Endothelial cell (in vitro differentiated cells): ENCODE results near the gene C19orf12. TPM values are rescaled to one million over a fixed set of nuclear protein-coding genes. Genes with fewer than 3 reads are reported as not detected.
"Not testable (repeated sequence)": the region's sequence is repeated elsewhere in the genome, so short reads cannot be mapped to it uniquely, and the experiment has no call there.

Source experiments
- DNase-seq: peaks from one replicate; pipeline ENCODE4 v3.0.0; 2021; ENCODE audit warnings: low spot score
- H3K27ac Mint-ChIP-seq: one replicate; pipeline ENCODE4 v1.8.0; 2021; ENCODE audit warnings: mixed read lengths, inconsistent platforms; ENCODE audit not compliant: unreplicated experiment
- H3K27me3 Mint-ChIP-seq: one replicate; pipeline ENCODE4 v1.8.0; 2021; ENCODE audit warnings: mild to moderate bottlenecking, moderate library complexity, mixed read lengths, inconsistent platforms; ENCODE audit not compliant: unreplicated experiment
- H3K36me3 Mint-ChIP-seq: one replicate; pipeline ENCODE4 v1.8.0; 2021; ENCODE audit warnings: mild to moderate bottlenecking, low read depth, mixed read lengths, inconsistent platforms; ENCODE audit not compliant: unreplicated experiment
- H3K4me1 Mint-ChIP-seq: one replicate; pipeline ENCODE4 v1.8.0; 2021; ENCODE audit warnings: mild to moderate bottlenecking, mixed read lengths, inconsistent platforms; ENCODE audit not compliant: unreplicated experiment
- H3K4me3 Mint-ChIP-seq: one replicate; pipeline ENCODE4 v1.8.0; 2021; ENCODE audit warnings: mild to moderate bottlenecking, mixed read lengths, inconsistent platforms; ENCODE audit not compliant: unreplicated experiment
- H3K9me3 Mint-ChIP-seq: one replicate; pipeline ENCODE4 v1.8.0; 2021; ENCODE audit warnings: mixed read lengths, inconsistent platforms; ENCODE audit not compliant: unreplicated experiment
- total RNA-seq: library from RNA; stranded (reverse); fragmentation: NEBNext Ultra II Directional; extraction: Animal tissue kit (Norgen Biotek cat#: 25700); gene quantifications from one replicate; pipeline ENCODE4 v1.2.1, GENCODE V29; 2021; ENCODE audit not compliant: unreplicated experiment
- TF ChIP-seq, protein P1 (sequence below): fragments of 200-600 bp; sonication (generic); IDR thresholded peaks from one replicate; pipeline ENCODE4 v1.5.0; 2021; ENCODE audit warnings: antibody characterized with exemption; ENCODE audit not compliant: unreplicated experiment

Gene C19orf12
- total RNA-seq, 1 donor from 2014 or later = 6.1 TPM

DNA sequence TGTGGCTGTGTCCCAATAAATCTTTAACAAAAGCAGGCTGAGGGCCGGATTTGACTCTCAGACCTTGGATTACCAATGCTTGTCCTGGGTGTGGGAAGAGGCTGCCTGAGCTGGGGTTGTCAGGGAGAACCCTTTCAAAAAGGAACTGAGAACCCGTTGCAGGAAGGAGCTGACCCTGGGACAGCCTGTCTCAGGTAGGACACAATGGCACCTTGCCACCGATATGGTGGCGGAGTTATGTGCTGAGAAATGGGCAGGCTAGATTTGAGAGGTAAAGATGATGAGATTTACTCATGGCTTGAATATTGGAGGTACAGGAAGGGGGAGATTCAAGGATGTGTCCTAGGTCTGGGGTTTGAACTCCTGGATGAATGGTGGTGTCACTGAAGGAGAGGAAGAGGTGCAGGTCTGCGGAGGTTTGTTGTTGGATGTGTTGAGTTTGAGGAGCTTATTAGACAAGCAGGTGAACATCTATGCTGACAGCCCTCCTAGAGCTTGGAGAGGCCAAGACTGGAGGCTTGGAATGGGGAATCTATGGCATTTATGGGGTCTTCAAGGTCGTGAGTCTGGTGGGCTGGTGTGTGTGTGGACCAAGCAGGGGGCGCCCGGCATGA is 42.6 kb downstream of the C19orf12 start:
- peaks cover 3% of the 10 kb centered on the region for H3K36me3 Mint-ChIP-seq
- TF ChIP-seq, protein P1, sequence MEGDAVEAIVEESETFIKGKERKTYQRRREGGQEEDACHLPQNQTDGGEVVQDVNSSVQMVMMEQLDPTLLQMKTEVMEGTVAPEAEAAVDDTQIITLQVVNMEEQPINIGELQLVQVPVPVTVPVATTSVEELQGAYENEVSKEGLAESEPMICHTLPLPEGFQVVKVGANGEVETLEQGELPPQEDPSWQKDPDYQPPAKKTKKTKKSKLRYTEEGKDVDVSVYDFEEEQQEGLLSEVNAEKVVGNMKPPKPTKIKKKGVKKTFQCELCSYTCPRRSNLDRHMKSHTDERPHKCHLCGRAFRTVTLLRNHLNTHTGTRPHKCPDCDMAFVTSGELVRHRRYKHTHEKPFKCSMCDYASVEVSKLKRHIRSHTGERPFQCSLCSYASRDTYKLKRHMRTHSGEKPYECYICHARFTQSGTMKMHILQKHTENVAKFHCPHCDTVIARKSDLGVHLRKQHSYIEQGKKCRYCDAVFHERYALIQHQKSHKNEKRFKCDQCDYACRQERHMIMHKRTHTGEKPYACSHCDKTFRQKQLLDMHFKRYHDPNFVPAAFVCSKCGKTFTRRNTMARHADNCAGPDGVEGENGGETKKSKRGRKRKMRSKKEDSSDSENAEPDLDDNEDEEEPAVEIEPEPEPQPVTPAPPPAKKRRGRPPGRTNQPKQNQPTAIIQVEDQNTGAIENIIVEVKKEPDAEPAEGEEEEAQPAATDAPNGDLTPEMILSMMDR = no peak
- H3K27ac Mint-ChIP-seq = no peak overlapping the region
- peaks cover 8% of the 10 kb centered on the region for H3K27me3 Mint-ChIP-seq
- DNase-seq = no peak
- H3K4me3 Mint-ChIP-seq = no peak overlapping the region
- H3K4me1 Mint-ChIP-seq = no peaks in the 10 kb centered on the region
- no peaks in the 10 kb centered on the region for H3K9me3 Mint-ChIP-seq

DNA sequence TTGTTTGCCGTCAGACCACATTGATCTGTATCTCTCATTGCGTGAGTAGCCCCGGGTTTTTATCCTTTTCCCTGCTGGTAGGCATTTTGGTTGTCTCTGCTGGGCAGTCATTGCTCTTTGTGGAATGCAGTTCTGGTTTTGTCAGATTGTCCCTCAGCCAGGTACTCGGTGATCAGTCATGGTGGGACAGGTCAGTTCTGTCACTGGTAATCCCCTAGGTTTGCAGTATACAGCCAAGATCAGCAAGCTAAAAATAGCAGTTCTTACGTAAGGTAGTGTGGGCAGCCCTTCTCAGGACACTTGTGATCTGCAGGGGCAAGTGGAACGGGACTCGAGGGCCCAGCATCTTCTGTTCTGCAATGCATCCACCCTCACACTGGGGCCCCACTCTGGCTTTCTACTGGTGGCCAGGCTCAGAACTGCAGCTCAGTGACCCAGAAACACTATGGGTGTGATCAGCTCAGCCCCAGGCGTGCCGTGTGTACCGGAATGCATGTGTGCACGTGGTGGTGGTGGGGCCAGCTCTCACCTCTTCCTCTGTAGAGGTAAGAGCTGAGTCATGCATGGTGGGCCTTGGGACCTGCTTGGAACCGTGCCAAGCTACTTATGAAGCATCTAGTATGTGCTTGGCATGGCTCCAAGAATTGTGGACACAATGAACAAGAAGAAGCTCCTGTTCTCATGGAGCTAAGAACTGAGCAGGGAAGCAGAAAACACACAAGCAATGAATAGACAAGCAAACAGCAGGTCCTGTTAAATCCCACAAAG is 43.5 kb downstream of the C19orf12 start:
- no peak for DNase-seq
- H3K27ac Mint-ChIP-seq = no peak overlapping the region

DNA sequence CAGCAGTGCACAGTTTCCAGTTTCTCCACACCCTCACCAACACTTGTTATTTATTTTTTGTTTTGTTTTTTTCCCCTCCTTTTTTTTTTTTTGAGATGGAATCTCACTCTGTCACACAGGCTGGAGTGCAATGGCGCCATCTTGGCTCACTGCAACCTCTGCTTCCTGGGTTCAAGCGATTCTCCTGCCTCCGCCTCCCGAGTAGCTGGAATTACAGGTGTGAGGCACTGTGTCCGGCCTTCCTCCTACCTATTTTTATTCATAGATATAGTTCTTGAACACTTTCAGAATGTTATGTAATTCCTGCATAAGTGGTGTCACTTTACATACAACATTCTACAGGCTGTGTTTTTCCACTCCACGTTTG is 44.1 kb downstream of the C19orf12 start:
- not testable (repeated sequence) for H3K36me3 Mint-ChIP-seq, H3K27ac Mint-ChIP-seq
- peaks cover 16% of the 10 kb centered on the region for H3K27me3 Mint-ChIP-seq

More for the DNA sequence above, 43.5 kb downstream of the C19orf12 start:
- Mint-ChIP-seq H3K4me3 (no peak overlapping the region), H3K4me1 (peaks cover 6% of the 10 kb centered on the region), H3K9me3 (no peaks in the 10 kb centered on the region), H3K27me3 (peaks cover 14% of the 10 kb centered on the region), H3K36me3 (peaks cover 3% of the 10 kb centered on the region)
- TF ChIP-seq, protein P1 = peak; percentile 36

DNA sequence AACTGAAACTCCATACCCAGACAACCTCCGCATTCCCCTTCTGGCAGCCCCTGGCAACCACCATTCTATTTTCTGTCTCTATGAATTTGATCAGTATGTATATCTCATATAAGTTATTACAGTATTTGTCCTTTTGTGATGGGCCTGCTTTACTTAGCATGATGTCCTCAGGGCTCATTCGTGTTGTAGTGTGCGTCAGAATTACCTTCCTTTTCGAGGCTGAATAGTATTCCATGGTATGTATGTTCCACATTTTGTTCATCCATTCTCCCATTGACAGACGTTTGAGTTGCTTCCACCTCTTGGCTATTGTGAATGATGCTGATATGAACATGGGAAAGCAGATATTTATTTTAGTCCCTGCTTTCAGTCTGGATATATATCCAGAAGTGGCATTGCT is 44.8 kb downstream of the C19orf12 start:
- no peaks in the 10 kb centered on the region for H3K9me3 Mint-ChIP-seq
- no peak overlapping the region for H3K4me3 Mint-ChIP-seq
- no peak overlapping the region for H3K27ac Mint-ChIP-seq
- peaks cover 3% of the 10 kb centered on the region for H3K36me3 Mint-ChIP-seq
- peaks cover 16% of the 10 kb centered on the region for H3K27me3 Mint-ChIP-seq
- TF ChIP-seq, protein P1 = no peak
- peaks cover 8% of the 10 kb centered on the region for H3K4me1 Mint-ChIP-seq
- no peak for DNase-seq

More for the DNA sequence above, 44.1 kb downstream of the C19orf12 start:
- DNase-seq, H3K9me3 Mint-ChIP-seq, H3K4me1 Mint-ChIP-seq, H3K4me3 Mint-ChIP-seq: not testable (repeated sequence)

DNA sequence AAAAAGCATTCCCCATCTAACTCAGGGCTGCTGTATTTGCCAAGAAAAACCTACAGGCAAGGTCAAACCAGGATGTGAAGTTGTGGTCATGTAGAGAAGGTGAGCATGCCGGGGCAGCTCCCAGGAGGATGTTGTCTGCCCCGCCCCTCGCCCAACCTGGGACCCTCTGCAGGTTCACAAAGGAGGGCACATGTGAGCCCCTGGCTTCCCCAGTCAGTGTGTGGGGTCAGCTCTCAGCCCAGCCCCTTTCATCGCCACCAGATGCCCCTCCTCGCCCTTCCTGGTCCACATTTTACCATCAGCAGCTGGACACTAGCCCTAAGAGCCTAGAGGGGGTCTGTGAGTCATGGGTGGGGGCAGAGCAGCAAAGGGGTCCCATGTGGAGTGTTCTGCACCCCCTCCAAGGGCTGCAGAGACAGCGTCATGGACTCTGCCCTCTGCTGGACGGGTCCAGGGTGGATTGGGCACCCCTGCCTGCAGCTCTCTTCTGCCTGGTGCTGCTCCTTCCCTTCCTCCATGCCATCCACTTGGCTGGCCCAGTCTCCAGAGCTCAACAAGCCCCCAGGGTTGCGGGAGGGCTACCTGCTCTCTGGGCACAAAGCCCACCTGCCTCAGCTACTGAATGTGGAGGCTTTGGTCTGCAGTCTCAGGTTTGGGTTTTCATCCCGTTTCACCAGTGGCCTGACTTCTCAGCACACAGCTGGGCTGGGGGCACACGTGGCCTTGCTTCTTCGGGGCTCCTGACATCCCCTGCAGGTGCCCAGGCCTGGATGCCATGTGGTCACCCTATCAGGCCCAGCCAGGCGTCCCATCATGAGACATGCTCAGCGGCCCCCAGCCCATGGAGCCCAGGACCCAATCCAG is 46.1 kb downstream of the C19orf12 start:
- no peak overlapping the region for H3K27ac Mint-ChIP-seq
- TF ChIP-seq, protein P1 = no peak
- peaks cover 19% of the 10 kb centered on the region for H3K27me3 Mint-ChIP-seq
- peaks cover 3% of the 10 kb centered on the region for H3K36me3 Mint-ChIP-seq
- no peaks in the 10 kb centered on the region for H3K9me3 Mint-ChIP-seq
- no peak overlapping the region for H3K4me3 Mint-ChIP-seq
- H3K4me1 Mint-ChIP-seq = peaks cover 12% of the 10 kb centered on the region
- no peak for DNase-seq
